Stimulated activated CD8-positive, alpha-beta memory T cell treated with anti-CD3 and anti-CD28 coated beads, Interleukin-15, amount 100 ng/mL, for 4 hours (primary cell): Measurements from ENCODE around the gene CRB1.

ENCODE experiments used
- DNase-seq, 2 donors: peaks; one replicate each; pipeline ENCODE4 v3.0.0-alpha.2; 2020; ENCODE audit warnings: low read depth in 2 of 2

Gene CRB1

DNA sequence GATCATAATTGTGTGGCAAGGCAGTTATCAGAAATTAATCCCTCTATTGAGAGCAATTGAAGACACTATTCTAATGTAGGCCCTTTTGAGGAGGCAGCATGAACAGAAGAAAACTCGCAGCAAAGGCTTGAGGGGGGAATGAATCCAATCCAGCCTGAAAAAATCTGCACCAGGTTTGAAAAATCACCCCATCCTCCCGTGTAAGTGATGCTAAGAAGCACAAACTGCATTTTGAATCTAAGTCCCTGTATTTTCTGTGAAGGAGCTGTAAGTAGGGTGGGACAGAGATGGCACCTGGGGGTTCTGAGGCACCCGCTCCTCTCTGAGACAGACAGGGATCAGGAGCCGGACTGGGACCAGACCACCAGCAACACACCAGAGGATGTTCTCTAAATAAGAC, at the start of gene CRB1:
Gene CRB1 (plus strand): TSS at position 241 of the 400 bp plus-strand sequence. CDS start 161 bp downstream, outside the sequence.
- no peak for DNase-seq

GRCh38 chr1:197218857-197219256, 49.2 kb upstream of the CRB1 start:
- DNase-seq: no peak

DNA sequence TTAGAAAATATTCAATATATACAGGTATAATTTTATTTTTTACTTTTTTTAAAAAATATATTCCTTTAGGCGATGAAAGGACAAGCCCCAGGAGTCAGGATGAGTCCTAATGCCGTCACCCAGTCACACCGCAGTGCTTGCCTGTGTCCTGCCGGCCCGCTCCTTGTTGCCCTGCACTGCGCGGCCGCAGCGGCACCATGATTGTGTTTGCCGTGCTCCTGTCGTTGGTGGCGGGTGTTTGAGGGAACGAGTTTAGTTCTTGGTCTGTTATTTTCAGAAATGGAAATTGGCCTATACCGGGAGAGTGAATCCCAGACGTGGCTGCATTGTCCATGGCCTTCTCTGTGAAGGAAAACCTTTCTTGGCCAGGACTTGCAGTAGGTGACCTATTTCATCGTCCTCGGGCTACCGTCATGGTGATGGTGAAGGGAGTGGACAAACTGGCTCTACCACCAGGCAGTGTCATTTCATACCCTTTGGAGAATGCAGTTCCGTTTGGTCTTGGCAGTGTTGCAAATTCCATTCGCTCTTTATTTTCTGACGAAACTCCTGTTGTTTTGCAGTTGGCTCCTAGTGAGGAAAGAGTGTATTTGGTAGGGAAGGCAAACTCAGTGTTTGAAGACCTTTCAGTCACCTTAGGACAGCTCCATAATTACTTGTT, 45.9 kb upstream of the CRB1 start:
- DNase-seq: no peak

DNA sequence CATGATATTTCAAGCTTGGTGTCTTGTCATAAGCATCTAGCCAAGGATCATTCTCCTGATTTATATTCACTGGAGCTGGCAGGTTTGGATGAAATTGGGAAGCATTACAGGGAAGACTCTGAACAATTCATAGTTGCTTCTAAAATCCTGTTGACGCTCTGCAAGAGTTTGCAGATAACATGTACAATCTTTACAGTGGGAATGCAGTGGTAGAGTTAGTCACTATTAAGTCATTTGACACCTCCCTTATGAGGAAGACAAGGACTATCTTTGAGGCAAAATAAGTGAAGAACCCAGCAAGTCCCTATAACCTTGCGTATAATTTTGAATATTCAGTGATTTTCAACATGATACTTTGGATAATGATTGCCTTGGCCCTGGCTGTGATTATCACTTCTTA, 45.3 kb upstream of the CRB1 start:
- no peak for DNase-seq

- DNase-seq: no peak
Observed at GRCh38 chr1:197224160-197224559, 43.9 kb upstream of the CRB1 start.

DNA sequence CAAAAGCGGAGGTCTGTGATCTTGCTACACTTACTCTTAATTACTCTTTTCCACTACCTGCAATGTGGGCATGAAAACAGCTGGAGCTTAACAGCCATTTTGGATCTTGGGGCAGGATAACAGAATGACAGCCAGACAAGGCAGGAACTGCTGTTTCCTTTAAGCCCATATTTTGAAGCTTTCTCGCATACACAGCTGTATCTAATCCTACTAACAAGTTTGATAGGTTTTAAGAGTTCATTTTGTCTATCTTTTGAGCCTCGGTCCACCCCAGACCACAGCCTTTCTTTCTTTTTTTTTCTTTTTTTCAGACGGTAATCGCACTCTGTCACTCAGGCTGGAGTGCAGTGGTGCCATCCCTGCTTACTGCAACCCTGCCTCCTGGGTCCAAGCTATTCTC, 42.4 kb upstream of the CRB1 start:
- DNase-seq: no peak

- no peak for DNase-seq
Observed at GRCh38 chr1:197234581-197234980, 33.5 kb upstream of the CRB1 start.

DNA sequence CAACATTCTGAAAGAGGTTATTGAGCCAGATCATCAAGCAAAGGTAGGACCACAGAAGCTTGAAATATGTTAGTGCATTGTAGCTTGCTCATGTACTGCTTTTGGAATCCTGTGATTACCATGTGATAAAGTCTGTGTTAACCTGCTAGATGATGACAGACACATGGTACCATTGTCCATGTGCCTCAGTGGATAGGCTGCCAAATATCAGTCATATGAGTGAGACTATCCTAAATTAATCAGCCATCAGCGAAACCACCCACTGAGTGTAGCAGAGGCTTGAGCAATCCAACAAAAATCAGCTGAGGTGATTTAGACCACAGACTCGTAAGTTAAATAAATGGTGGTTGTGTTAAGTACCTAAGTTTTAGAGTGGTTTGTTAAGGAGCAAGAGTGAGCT, 32.7 kb upstream of the CRB1 start:
- no peak for DNase-seq

DNA sequence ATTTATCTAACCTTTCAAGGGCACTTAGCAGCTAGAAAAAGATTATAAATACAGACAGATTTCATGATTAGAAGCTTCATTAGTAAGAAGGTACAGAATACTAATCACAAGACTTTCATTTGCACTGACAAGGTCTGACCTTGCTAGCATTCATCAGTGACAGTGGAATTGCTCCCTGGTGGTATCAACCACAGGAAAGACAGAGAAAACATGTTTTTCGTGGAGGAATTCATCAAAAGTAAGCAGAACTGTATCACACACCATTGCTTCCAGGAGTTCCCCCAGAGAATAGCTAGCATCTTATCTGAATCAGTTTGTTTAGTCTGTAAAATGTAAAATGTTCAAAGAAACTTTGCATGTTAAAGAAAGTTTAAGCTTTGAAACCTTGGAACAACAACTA, 20.6 kb upstream of the CRB1 start:
- DNase-seq: no peak

- no peak for DNase-seq
Observed at GRCh38 chr1:197249324-197249723, 18.7 kb upstream of the CRB1 start.

DNA sequence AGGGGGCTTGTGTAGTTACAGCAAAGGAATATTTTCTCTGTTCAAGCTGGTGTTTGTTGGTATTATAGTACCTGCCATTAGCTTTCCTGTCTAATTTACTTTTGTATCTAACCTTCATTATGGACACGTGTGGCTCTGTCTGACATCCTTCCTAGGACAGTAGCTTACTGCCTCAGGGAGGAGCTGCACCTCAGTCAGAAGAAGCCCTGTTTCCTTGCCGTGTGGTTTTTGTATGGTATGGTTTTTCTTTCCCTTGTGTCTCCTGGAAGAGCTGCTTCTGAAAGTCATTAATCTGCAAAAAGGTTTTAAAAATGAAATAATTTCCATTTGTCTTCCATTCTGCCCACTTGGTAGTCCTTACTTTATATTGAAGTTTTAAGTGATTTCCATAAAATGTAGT, 17.4 kb upstream of the CRB1 start:
- no peak for DNase-seq

- no peak for DNase-seq
Observed at GRCh38 chr1:197252973-197253372, 15.1 kb upstream of the CRB1 start.

GRCh38 chr1:197254866-197255265, 13.2 kb upstream of the CRB1 start:
- DNase-seq: no peak

DNA sequence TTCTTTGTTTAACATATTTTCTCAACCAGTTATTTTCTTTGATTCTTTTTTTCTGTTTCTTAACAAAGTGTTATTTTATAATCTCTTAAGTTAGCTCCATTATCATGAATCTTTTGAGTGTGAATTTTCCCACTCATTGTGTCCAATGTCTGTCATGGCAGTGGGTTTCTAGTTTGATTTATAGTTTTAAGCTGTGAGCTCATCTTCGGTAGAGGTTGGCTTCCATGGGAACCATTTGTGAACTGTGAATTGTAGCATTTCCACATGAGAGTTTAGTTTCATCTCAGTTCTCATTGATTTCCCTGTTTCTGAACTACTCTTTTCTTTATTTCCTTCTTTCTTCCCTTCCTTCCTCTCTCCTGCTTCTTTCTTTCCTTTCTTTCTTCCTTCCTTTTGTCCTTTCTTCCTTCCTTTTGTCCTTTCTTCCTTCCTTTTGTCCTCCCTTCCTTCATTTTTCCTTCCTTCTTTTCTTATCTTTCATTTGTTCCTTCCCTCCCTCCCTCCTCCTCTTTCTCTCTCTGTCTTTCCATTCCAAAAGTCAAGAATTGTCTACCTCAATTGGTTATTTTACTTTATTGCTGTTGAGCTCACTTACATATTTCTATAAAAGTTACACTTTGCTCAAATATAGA, 3.0 kb upstream of the CRB1 start:
- no peak for DNase-seq

DNA sequence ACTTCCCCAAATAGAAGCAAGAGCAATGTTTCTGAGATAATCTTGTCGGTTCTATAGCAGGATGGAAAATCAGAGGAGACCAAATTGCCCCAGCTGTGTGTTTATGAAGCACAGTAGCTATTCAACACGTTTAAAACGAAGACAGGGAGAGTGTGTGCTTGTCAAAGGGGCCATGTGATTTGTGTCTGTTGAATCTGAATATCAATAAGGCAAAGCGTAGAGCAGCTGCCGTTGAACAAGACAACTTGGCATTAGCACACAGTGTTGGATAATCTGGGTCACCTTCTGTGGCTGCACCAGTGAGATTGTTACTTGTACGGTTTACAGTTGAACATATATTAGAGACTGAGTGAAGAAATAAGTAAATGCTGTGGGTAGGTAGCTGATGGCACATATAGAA, 1.0 kb downstream of the CRB1 start:
- DNase-seq: no peak

DNA sequence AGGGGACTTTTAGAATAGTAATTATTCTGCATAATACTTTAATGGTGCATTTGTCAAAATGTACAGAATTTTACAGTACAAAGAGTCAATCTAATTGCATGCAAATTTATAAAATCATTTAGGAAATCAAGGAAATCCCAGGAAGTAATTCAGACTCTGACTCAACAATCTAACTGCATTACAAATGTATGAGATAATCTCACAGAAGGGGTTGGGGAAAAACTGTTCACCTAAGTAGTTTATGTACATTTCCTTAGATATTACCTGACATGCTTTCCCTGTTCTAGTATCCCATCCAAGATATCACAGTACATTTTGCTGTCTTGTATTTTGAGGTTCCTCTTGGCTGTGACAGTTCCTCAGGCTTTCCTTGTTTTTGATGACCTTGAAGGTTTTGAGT, 4.7 kb downstream of the CRB1 start:
- no peak for DNase-seq

GRCh38 chr1:197277166-197277565, 9.1 kb downstream of the CRB1 start:
- no peak for DNase-seq

GRCh38 chr1:197284325-197284724, 16.3 kb downstream of the CRB1 start:
- no peak for DNase-seq

DNA sequence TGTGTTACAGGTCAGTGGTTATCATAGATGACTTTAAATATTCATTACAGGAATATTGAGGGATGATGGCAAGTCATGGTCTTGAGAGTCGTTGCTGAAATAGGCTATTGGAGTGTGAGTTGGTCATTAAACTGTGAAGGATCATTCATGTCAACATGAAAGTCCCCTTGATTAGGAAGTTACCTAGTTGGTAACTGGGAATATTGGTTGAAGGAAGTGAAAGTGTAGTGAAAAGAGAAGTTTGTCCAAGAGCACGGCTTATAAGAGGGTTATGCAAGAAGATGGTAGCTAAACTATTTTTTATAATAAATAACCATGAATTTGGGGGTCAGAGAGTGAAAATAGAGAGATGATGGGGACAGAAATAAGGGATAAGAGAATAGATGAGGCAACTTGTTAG, 16.9 kb downstream of the CRB1 start:
- no peak for DNase-seq

DNA sequence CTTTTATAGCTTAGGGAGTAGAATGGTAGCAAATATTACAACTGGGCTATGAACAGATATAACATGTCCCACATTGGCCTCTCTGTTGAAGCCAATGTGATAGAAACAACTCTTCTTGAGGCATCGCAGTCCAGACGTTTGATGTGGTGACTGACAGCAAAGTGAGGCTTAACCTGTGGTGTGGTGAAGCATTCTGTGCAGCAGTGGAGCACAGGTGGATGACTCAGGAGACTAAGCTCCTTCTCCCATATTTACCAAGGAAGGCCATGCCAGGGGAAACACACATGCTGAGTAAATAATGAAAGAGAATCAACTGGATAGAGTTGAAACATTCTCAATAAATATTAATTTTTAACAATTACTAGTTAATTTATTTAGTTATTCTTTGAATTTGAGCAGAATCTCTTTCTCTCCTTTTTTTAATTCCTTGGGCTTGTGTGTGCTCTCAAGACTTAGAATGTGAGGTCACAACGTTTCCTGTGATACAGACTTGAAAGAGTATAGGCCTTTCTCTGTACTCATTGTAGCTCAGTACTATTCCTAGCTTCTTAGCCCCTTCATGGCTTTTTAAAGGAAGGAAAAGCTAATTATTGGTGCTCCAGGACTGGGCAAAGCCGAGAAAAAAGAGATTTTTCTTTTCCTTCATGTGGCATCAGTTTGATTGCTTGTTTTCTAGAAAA, 17.6 kb downstream of the CRB1 start:
- no peak for DNase-seq

DNA sequence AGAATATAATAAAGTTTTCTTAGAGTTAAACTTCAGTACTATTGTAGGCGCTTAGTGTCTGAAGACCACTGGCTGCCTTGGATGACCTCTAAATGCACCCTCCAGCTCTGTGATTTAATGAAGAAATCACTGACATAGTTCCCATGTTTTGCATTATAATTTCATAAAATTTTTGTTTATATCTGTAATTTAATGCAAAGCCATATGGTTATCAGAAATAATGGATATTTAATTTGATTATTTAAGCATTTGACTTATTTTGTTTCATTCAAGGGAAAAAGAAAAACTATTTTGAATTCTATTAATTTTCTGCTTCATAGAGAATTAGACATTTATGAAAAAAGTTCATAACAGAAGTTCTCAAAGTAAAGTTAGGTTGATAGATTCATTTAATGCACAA, 18.6 kb downstream of the CRB1 start:
- no peak for DNase-seq

DNA sequence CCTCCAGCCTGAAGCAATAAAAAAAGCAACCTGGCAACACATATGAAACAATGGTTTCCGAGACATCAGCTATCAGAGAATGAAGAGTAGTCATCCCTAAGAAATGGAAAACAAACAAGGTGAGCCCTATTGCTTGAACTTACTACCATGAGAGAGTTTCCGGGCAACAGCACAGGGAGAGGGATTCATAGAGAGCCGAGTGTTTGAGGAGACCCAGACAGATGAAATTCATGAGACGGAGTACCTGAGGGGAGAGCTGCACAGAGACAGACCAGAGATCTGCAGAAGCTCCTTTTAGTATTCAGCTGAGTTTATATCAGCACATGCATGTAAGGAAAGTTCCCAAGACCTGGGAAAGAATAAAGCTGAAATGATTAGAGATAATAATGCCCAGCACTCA, 19.8 kb downstream of the CRB1 start:
- no peak for DNase-seq

GRCh38 chr1:197302775-197303174, 34.7 kb downstream of the CRB1 start:
- no peak for DNase-seq
